ENCODE data around the gene INPP4A. TPM values are rescaled to one million over a fixed set of nuclear protein-coding genes. Genes with fewer than 3 reads are reported as not detected.
A peak's percentile ranks its signal among the peaks of the same experiment; 100 is the strongest.

Gene INPP4A
- total and polyA plus RNA-seq, 9 of the 15 experiments (the other 6 are each of a cell fraction or from before 2014, with no cell fraction given), result 1.8 to 15.7 (median 8.3) TPM

GRCh38 chr2:98607741-98608115, 163.1 kb downstream of the INPP4A start:
- peak; percentile 28 for ATAC-seq
- TF ChIP-seq EGR1 (conservative IDR thresholded peaks at IDR 0.05) (no peak), ESRRB (CRISPR knock-in tag; IDR thresholded peaks at IDR 0.05; ENCODE audit: borderline replicate concordance) (no peak), SRSF1 (IDR thresholded peaks at IDR 0.05; ENCODE audit: low read depth, low read length) (no peak), ETV1 (tag; conservative IDR thresholded peaks at IDR 0.05; ENCODE audit: low read depth) (no peak), MECOM (CRISPR knock-in tag; IDR thresholded peaks at IDR 0.05) (no peak), ZNF316 (IDR thresholded peaks at IDR 0.05) (no peak), ZNF76 (CRISPR knock-in tag; IDR thresholded peaks at IDR 0.05; ENCODE audit: borderline replicate concordance) (no peak), ATF1 (CRISPR knock-in tag; IDR thresholded peaks at IDR 0.05) (no peak), ATF1 (tag; IDR thresholded peaks at IDR 0.05) (no peak), PURB (CRISPR knock-in tag; IDR thresholded peaks at IDR 0.05; ENCODE audit: low read depth) (no peak), ZNF253 (CRISPR knock-in tag; conservative IDR thresholded peaks at IDR 0.05) (no peak), ZNF217 (CRISPR knock-in tag; IDR thresholded peaks at IDR 0.05) (no peak), BMI1 (IDR thresholded peaks at IDR 0.05; ENCODE audit: low read length) (no peak), ZNF143 (CRISPR knock-in tag; IDR thresholded peaks at IDR 0.05) (peak; percentile 36; the same call in 1 of the 2 replicates), ZNF24 (IDR thresholded peaks at IDR 0.05) (peak; percentile 11; the same call in 1 of the 2 replicates), DEAF1 (CRISPR knock-in tag; IDR thresholded peaks at IDR 0.05) (no peak), BRD4 (IDR thresholded peaks at IDR 0.05) (no peak)
- TF ChIP-seq, protein P1, sequence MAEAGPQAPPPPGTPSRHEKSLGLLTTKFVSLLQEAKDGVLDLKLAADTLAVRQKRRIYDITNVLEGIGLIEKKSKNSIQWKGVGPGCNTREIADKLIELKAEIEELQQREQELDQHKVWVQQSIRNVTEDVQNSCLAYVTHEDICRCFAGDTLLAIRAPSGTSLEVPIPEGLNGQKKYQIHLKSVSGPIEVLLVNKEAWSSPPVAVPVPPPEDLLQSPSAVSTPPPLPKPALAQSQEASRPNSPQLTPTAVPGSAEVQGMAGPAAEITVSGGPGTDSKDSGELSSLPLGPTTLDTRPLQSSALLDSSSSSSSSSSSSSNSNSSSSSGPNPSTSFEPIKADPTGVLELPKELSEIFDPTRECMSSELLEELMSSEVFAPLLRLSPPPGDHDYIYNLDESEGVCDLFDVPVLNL (CRISPR knock-in tag; IDR thresholded peaks at IDR 0.05; ENCODE audit: low read depth), result no peak
- TF ChIP-seq, protein P2, sequence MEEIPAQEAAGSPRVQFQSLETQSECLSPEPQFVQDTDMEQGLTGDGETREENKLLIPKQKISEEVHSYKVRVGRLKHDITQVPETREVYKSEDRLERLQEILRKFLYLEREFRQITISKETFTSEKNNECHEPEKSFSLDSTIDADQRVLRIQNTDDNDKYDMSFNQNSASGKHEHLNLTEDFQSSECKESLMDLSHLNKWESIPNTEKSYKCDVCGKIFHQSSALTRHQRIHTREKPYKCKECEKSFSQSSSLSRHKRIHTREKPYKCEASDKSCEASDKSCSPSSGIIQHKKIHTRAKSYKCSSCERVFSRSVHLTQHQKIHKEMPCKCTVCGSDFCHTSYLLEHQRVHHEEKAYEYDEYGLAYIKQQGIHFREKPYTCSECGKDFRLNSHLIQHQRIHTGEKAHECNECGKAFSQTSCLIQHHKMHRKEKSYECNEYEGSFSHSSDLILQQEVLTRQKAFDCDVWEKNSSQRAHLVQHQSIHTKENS (CRISPR knock-in tag; IDR thresholded peaks at IDR 0.05), result no peak
- TF ChIP-seq, protein P3, sequence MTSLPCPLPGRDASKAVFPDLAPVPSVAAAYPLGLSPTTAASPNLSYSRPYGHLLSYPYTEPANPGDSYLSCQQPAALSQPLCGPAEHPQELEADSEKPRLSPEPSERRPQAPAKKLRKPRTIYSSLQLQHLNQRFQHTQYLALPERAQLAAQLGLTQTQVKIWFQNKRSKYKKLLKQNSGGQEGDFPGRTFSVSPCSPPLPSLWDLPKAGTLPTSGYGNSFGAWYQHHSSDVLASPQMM (CRISPR knock-in tag; IDR thresholded peaks at IDR 0.05), result no peak
- TF ChIP-seq, protein P4, sequence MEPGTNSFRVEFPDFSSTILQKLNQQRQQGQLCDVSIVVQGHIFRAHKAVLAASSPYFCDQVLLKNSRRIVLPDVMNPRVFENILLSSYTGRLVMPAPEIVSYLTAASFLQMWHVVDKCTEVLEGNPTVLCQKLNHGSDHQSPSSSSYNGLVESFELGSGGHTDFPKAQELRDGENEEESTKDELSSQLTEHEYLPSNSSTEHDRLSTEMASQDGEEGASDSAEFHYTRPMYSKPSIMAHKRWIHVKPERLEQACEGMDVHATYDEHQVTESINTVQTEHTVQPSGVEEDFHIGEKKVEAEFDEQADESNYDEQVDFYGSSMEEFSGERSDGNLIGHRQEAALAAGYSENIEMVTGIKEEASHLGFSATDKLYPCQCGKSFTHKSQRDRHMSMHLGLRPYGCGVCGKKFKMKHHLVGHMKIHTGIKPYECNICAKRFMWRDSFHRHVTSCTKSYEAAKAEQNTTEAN (CRISPR knock-in tag; IDR thresholded peaks at IDR 0.05), result no peak

More at GRCh38 chr2:98607741-98608115, 163.1 kb downstream of the INPP4A start:
- intact Hi-C loops (cut with micrococcal nuclease), result no loop called here
- ChIA-PET POLR2A (interaction anchor here (0.7 to 1.3 kb wide), 4 partner anchors 9 to 223 kb away, joined by 3 to 5 read pairs (median 4); no protein-coding TSS in a partner anchor), CTCF (ENCODE audit: low intra/inter-chr PET ratio) (no interaction called here)
- Histone ChIP-seq H4K20me1 (replicated peaks; ENCODE audit: control insufficient read depth, insufficient read depth, low read length) (no peaks in the 10 kb centered on the region; the same call in 1 of the 2 replicates), H3K36me3 (ENCODE audit: control insufficient read depth, insufficient read depth, low read length) (peaks cover 58% of the 10 kb centered on the region), H3K9me1 (ENCODE audit: control insufficient read depth, insufficient read depth, low read length) (peaks cover 5% of the 10 kb centered on the region), H3K4me2 (ENCODE audit: insufficient read depth, low read length) (peak overlapping the region; percentile 99), H3K27ac (ENCODE audit: extremely low read depth, low read depth, low read length) (peak overlapping the region; percentile 90), H3K4me3 (peak overlapping the region; percentile 99), H3K9me3 (replicated peaks; ENCODE audit: control insufficient read depth, insufficient read depth, low read depth, low read length) (no peaks in the 10 kb centered on the region), H3K4me1 (replicated peaks in 1 of 2; ENCODE audit: control insufficient read depth in 2 of 2, insufficient read depth in 2 of 2, low read length in 2 of 2) (peaks cover 17 to 28% of the 10 kb centered on the region in 2 experiments), H3K27me3 (ENCODE audit: control insufficient read depth in 2 of 2, insufficient read depth in 2 of 2, low read length in 2 of 2) (no peaks in the 10 kb centered on the region), H2AFZ (ENCODE audit: low read depth, low read length) (peak overlapping the region; percentile 95), H3K79me2 (ENCODE audit: control insufficient read depth, insufficient read depth, low read length) (peaks cover 64% of the 10 kb centered on the region), H3K9ac (ENCODE audit: insufficient read depth in 1 of 2, low read depth in 2 of 2, low read length in 2 of 2) (peak overlapping the region; percentile 94 to 99)
- in situ Hi-C loops (cut with MboI), result no loop called here
- no peak for DNase-seq (ENCODE audit: extremely low read depth in 1 of 4, low spot score in 3 of 4)
- 1% methylated on average over 7 of the region's 7 CpGs for WGBS (ENCODE audit: insufficient coverage, low coverage, missing lambda C conversion rate)
- FAIRE-seq, result no peak
- BruUV-seq (replicated peaks), result TSS peak; percentile 73
